Measurements from ENCODE around the gene PLD3. TPM values are rescaled to one million over a fixed set of nuclear protein-coding genes. Genes with fewer than 3 reads are reported as not detected.
A peak's percentile ranks its signal among the peaks of the same experiment; 100 is the strongest.

PLD3 gene
- total and polyA plus RNA-seq, 2 experiments from 2014 or later: 181 to 490 TPM

- no peak overlapping the region; the same call in 2 of the 3 replicates for H3K4me3 Mint-ChIP-seq
- Histone ChIP-seq H3K4me2 (no peak overlapping the region), H3K79me2 (replicated peaks; ENCODE audit: insufficient read depth) (no peaks in the 10 kb centered on the region), H3K4me3 (no peak overlapping the region), H3K27ac (ENCODE audit: low read depth) (no peak overlapping the region), H3K9me2 (ENCODE audit: insufficient read depth) (no peaks in the 10 kb centered on the region), H3K4me1 (ENCODE audit: insufficient read depth) (no peaks in the 10 kb centered on the region; the same call in 1 of the 2 replicates), H3K27me3 (ENCODE audit: insufficient read depth) (peaks cover 4% of the 10 kb centered on the region; the same call in 1 of the 2 replicates), H3F3A (replicated peaks; ENCODE audit: low read depth) (no peaks in the 10 kb centered on the region), H2AFZ (no peak overlapping the region), H4K20me1 (replicated peaks; ENCODE audit: insufficient read depth) (no peaks in the 10 kb centered on the region), H3K36me3 (ENCODE audit: insufficient read depth) (no peaks in the 10 kb centered on the region)
- peaks cover 17% of the 10 kb centered on the region for H3K27me3 Mint-ChIP-seq (ENCODE audit: insufficient read depth, low read depth, poor library complexity)
- TF ChIP-seq, protein P1, sequence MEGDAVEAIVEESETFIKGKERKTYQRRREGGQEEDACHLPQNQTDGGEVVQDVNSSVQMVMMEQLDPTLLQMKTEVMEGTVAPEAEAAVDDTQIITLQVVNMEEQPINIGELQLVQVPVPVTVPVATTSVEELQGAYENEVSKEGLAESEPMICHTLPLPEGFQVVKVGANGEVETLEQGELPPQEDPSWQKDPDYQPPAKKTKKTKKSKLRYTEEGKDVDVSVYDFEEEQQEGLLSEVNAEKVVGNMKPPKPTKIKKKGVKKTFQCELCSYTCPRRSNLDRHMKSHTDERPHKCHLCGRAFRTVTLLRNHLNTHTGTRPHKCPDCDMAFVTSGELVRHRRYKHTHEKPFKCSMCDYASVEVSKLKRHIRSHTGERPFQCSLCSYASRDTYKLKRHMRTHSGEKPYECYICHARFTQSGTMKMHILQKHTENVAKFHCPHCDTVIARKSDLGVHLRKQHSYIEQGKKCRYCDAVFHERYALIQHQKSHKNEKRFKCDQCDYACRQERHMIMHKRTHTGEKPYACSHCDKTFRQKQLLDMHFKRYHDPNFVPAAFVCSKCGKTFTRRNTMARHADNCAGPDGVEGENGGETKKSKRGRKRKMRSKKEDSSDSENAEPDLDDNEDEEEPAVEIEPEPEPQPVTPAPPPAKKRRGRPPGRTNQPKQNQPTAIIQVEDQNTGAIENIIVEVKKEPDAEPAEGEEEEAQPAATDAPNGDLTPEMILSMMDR (conservative IDR thresholded peaks at IDR 0.05; ENCODE audit: low read depth in 2 of 2): peak; percentile 12 to 43; a peak in 2 of 4 replicates
- TF ChIP-seq JUNB (IDR thresholded peaks at IDR 0.05; ENCODE audit: unreplicated experiment): no peak
- no peak for TF ChIP-seq ETS1 (IDR thresholded peaks at IDR 0.05)
- TF ChIP-seq ZNF331 (CRISPR knock-in tag; IDR thresholded peaks at IDR 0.05; ENCODE audit: low read depth): no peak
- TF ChIP-seq ZNF462 (CRISPR knock-in tag; IDR thresholded peaks at IDR 0.05): no peak
- TF ChIP-seq POLR2AphosphoS5 (IDR thresholded peaks at IDR 0.05; ENCODE audit: low read depth): no peak
- no peak for TF ChIP-seq REST (IDR thresholded peaks at IDR 0.05; ENCODE audit: unreplicated experiment)
- H3K27ac Mint-ChIP-seq: no peak overlapping the region
- no peaks in the 10 kb centered on the region for H3K36me3 Mint-ChIP-seq (ENCODE audit: low read depth)
- no peaks in the 10 kb centered on the region; the same call in 2 of the 3 replicates for H3K9me3 Mint-ChIP-seq
- ATAC-seq (peak; percentile 43), DNase-seq (ENCODE audit: low spot score) (no peak)
- peaks cover 12% of the 10 kb centered on the region for H3K4me1 Mint-ChIP-seq
Measured at GRCh38 chr19:40392894-40393517, 44.5 kb downstream of the PLD3 start.
